Head of caudate nucleus (tissue), 42 donors: ENCODE results near the gene UACA.
"Not testable (repeated sequence)": the region's sequence is repeated elsewhere in the genome, so short reads cannot be mapped to it uniquely, and the experiment has no call there.

Experiments used
- DNase-seq, 42 donors: peaks; one replicate each; pipeline versions ENCODE4 v3.0.0 to v3.0.0-alpha.2; 2020 to 2021; ENCODE audit warnings: mixed read lengths in 7 of 42
- intact Hi-C: fragments of 100-400 bp; cut with DNase I; formaldehyde crosslinking; loops from one replicate; pipeline ENCODE4 v1.15.0; 2022

Gene UACA

GRCh38 chr15:70690491-70691276 lies 72.7 kb downstream of the UACA start:
- DNase-seq: no peak
- intact Hi-C loops: no loop called here

DNA sequence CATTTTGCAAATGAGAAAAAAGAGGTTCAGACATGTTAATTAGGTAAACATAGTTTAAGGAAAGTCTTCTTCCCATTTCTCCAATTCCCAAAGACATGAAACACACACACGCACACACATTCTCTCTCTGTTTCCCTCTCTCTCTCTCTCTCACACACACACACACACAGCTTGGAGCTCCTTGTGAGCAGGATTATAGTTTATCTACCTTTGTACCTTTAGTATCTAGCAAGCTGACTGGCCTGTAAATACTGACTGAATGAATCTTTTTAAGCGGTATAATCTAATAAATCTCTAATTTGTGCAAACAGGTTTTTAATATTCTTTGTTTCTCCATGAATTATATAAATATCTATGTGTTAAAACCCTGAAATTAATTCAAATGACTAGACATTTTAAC lies 73.3 kb downstream of the UACA start:
- intact Hi-C loops: no loop called here
- DNase-seq: no peak

DNA sequence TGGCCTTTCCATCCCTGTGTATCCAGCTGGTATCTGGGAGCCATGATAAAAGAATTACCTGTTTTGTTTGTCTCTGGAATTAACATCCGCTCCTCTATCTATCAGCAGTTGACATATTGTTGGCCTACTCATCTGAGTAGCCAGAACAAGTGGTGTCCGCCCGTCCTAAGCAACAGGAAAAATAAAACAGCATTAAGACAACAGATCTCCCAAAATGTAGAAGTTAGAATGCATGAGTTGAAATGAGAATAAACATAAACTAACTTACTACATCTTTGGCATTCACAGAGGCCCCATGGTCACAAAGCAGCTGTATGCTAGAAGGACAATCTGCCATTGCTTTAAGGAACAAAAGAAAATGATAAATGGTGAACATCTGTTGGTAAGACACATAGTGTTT lies 75.9 kb downstream of the UACA start:
- intact Hi-C loops: loop anchor here (10.0 kb wide), 1 partner anchor 127 kb away; no protein-coding TSS in a partner anchor
- DNase-seq: no peak

- intact Hi-C loops: loop anchor here (10.0 kb wide), 1 partner anchor 134 kb away; no protein-coding TSS in a partner anchor
- DNase-seq: no peak
Measured at GRCh38 chr15:70680817-70681216, 82.5 kb downstream of the UACA start.

GRCh38 chr15:70679919-70680231 lies 83.5 kb downstream of the UACA start:
- intact Hi-C loops: loop anchor here (10.0 kb wide), 1 partner anchor 135 kb away; no protein-coding TSS in a partner anchor
- DNase-seq: no peak

- DNase-seq: no peak
- intact Hi-C loops: no loop called here
Measured at GRCh38 chr15:70672081-70672480, 91.3 kb downstream of the UACA start.

GRCh38 chr15:70670680-70671079 lies 92.7 kb downstream of the UACA start:
- intact Hi-C loops: no loop called here
- no peak for DNase-seq

DNA sequence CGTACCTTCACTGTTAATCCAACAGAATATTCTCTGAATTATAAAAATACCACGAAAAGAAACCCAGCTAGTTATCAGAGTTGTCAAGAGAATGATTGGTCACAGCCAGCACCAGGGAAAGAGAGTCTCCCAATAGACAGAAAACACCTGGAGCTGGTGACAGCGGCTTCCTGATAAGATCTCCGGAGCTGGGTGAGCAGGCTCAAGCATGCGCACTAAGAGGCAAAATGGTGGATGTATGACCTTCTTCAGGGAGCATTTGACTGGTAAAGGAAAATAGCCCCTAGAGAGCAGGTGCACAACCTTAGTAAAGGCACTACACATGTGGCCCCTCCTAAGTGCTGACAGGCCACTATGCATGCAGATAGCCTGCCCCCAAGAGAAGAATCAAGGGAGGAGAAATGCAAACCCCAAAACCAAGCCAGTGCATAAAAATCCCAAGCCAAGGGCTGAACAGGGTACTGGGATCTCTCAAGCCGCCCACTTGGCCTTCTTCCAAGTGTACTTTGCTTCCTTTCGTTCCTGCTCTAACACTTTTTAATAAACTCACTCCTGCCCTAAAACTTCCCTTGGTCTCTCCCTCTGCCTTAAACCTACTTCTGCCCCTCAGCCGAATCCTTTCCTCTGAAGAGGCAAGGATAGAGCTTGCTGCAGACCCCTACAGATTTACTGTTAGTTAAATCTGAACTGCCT lies 93.2 kb downstream of the UACA start:
- intact Hi-C loops: no loop called here
- no peak for DNase-seq

GRCh38 chr15:70669006-70669602 lies 94.3 kb downstream of the UACA start:
- intact Hi-C loops: no loop called here
- no peak for DNase-seq

GRCh38 chr15:70665599-70665998 lies 97.8 kb downstream of the UACA start:
- no peak for DNase-seq
- intact Hi-C loops: no loop called here

- intact Hi-C loops: no loop called here
Measured at GRCh38 chr15:70664494-70664893, 98.9 kb downstream of the UACA start.

DNA sequence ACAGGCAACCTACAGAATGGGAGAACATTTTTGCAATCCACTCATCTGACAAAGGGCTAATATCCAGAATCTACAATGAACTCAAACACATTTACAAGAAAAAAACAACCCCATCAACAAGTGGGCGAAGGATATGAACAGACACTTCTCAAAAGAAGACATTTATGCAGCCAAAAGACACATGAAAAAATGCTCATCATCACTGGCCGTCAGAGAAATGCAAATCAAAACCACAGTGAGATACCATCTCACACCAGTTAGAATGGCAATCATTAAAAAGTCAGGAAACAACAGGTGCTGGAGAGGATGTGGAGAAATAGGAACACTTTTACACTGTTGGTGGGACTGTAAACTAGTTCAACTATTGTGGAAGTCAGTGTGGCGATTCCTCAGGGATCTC lies 100.3 kb downstream of the UACA start:
- intact Hi-C loops, DNase-seq: not testable (repeated sequence)

More at GRCh38 chr15:70664494-70664893, 98.9 kb downstream of the UACA start:
- no peak for DNase-seq

DNA sequence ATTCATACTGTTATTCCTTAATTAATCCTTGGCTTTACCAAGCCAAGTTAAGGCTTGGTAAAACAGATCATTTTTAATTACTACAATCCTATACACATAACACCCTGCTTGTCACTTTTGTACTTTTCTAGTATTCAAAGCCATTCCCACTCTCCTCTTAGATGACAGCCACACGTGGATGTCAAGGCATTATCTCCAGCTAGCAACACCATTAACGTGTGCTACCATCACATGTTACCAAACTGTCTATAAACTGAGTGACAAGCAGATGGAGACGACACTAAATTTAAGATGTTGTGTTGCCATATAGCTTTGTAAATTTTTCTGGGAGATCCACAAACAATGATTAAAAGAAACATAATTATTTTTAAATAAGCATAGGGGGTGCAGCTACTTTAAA lies 103.7 kb downstream of the UACA start:
- intact Hi-C loops: no loop called here
- DNase-seq: no peak

- intact Hi-C loops: no loop called here
- DNase-seq: no peak
Measured at GRCh38 chr15:70658641-70659040, 104.7 kb downstream of the UACA start.

- intact Hi-C loops: no loop called here
Measured at GRCh38 chr15:70653426-70653825, 109.9 kb downstream of the UACA start.

DNA sequence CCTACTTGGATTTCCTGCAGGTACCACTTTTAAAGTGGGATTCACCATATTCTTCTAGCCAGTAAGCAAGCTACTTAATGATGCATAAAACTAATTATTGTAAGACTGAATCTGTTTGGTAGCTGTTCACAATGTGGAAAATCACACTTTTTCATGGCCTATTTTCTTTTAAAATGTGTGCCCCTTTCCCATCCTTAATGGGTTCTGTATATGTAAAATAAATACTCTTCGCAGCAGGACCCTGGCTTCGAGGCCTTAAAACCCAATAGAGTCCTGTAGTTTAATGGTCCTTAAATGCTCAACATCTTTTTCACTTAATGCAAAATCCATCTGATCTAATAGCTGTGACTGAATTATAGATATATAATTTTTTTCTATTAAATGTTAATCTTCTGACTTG lies 111.0 kb downstream of the UACA start:
- DNase-seq: no peak
- intact Hi-C loops: no loop called here

More at GRCh38 chr15:70653426-70653825, 109.9 kb downstream of the UACA start:
- DNase-seq: no peak

- DNase-seq: no peak
- intact Hi-C loops: no loop called here
Measured at GRCh38 chr15:70651303-70651845, 112.0 kb downstream of the UACA start.

DNA sequence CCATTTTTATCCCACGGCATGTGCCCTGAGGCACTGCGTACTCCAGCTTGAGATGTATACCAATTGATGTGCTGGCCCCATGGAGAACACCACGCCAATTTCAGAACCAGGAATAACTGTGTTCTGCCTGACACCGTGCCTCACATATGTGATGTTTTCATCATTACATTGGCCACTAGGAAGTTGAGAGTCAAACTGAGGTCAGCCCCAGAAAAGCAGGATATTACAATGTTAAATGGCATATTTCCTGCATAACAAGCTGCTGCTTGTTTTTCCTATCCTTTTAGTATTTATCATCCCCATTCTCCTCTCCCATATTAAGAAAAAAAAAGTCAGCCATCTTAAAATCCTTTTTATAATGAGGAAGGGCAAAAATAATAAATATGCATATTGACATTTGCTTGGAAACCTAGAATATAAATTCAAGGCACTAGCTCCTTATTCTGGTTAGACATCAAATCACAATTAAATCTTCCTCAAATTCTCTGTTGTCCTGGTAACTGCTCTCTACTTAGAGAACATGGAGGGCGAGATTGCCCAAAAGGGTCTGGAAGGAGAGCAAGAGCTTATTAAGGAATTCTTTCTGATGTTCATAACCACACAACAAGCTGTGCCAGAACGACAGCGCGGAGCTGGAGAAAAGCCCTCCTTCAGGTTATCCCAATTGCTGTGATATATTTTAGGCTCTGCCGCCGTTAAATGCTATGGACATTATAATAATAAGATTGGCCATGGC lies 112.6 kb downstream of the UACA start:
- intact Hi-C loops: no loop called here
- no peak for DNase-seq

DNA sequence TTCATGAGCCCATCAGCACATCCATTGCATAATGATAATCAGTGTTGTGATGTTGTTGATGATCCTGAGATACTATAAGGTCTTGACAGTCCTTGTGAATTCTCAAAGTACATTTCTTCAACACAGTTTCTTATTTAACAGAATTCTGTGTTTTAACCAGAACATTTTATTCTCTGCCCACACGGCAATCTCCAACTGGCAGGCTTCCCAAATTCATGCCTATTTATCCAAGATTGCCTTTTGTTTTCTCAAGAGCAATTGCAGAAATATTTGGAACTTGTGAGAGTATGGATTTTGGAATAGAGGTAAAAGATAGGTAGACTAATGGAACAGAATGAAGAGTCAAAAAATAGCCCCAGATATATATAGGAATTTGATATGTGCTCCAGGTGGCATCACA lies 116.0 kb downstream of the UACA start:
- intact Hi-C loops: no loop called here
- peak in 2 of 42 donors; percentile 6 to 10 for DNase-seq
